Esophagus muscularis mucosa (tissue), 4 donors: ENCODE data around the gene FZD1. TPM values are rescaled to one million over a fixed set of nuclear protein-coding genes. Genes with fewer than 3 reads are reported as not detected.

Experiments
- DNase-seq: peaks from one replicate; pipeline ENCODE4 v3.0.0-alpha.2; 2017; ENCODE audit errors: extremely low spot score
- H3K27ac ChIP-seq, 4 donors: fragments of 200-600 bp; sonication (generic); replicated peaks in 1 of 4; 1 replicate in 3 of 4; 2 replicates in 1 of 4; pipeline ENCODE4 v1.5.1; 2016 to 2019; ENCODE audit warnings: mild to moderate bottlenecking in 1 of 4
- H3K27me3 ChIP-seq, 4 donors: fragments of 200-600 bp; sonication (generic); one replicate each; pipeline versions ENCODE4 v1.5.1 to v1.6.0; 2016 to 2019
- H3K36me3 ChIP-seq, 4 donors: fragments of 200-600 bp; sonication (generic); one replicate each; pipeline ENCODE4 v1.5.1; 2016 to 2019
- H3K4me1 ChIP-seq, 4 donors: fragments of 200-600 bp; sonication (generic); one replicate each; pipeline ENCODE4 v1.5.1; 2016 to 2019
- H3K4me3 ChIP-seq, 4 donors: fragments of 200-600 bp; sonication (generic); 1 replicate in 2 of 4; 2 replicates in 2 of 4; pipeline ENCODE4 v1.5.1; 2016 to 2019; ENCODE audit warnings: mild to moderate bottlenecking in 4 of 4, moderate library complexity in 1 of 4
- H3K9me3 ChIP-seq, 4 donors: fragments of 200-600 bp; sonication (generic); 1 replicate in 3 of 4; 2 replicates in 1 of 4; pipeline ENCODE4 v1.5.1; 2016 to 2019
- EP300 ChIP-seq: sonication (generic); formaldehyde crosslinking; IDR thresholded peaks from one replicate; pipeline ENCODE4 v1.6.1; 2017; ENCODE audit warnings: antibody characterized with exemption
- POLR2A ChIP-seq: fragments of 450-650 bp; IDR thresholded peaks from one replicate; pipeline ENCODE4 v1.6.1; 2017; ENCODE audit warnings: antibody characterized with exemption, moderate library complexity, mild to moderate bottlenecking, low read depth
- POLR2AphosphoS5 ChIP-seq, 2 donors: sonication (generic); formaldehyde crosslinking; IDR thresholded peaks; one replicate each; pipeline ENCODE4 v1.6.1; 2017; ENCODE audit warnings: antibody characterized with exemption in 2 of 2
- WGBS: methylation state at CpG from one replicate; pipeline ENCODE4 v1.1.5; 2018; 5-methylcytosine and 5-hydroxymethylcytosine counted together
- intact Hi-C: fragments of 100-400 bp; cut with DNase I; formaldehyde crosslinking; loops from one replicate; pipeline ENCODE4 v1.15.1; 2023
- total RNA-seq, 4 donors: library from RNA; depleted of rRNA; stranded (reverse); fragments of >200 nt; gene quantifications; one replicate each; pipeline versions ENCODE4 v1.1.0 to v1.2.1, GENCODE V29; 2016
- TF ChIP-seq, protein P1 (sequence below), 3 experiments: fragments of 200-600 bp in 2 of 3; fragments of 450-650 bp in 1 of 3; sonication (generic) in 2 of 3; IDR thresholded peaks; one replicate each; pipeline ENCODE4 v1.5.1; 2017 to 2019; ENCODE audit warnings: antibody characterized with exemption in 3 of 3, mild to moderate bottlenecking in 2 of 3, moderate library complexity in 1 of 3

FZD1 gene
- total RNA-seq, 4 donors from 2014 or later = 12.0 to 22.2 (median 17.4) TPM

DNA sequence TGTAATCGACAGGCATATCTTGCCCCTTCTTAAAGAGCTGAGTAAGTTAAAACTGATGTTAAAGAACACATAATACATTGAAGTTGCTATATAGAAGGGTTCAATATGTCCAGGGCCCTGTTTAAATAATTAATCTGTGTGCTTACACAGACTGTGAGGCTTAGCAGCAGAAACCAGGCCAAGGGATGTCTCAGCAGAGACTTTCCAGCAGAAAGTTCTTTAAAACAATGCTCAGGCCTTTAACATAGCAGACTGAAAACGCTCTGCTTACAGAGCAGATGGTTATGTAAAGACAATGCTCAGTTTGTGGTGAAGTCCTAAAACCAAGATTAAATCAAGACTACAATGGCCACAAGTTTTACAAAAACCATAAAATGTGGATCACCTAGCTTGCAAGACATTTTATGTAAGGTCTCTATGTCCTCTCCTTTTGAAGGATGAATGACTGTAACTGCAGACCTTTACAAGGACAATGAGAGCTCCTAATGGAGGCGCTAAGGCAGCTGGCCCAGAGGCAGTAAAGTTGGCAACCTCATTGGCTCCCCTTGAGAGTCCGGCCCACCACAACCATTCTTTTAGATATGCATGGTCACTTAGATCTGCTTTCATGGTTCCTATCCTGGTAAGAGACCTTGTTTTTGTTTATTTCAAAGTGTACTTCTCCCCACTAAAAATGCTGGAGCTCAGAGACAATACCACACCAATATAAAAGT, 56.3 kb downstream of the FZD1 start:
- intact Hi-C loops = no loop called here
- Histone ChIP-seq H3K9me3 (no peaks in the 10 kb centered on the region), H3K27me3 (no peaks in the 10 kb centered on the region), H3K36me3 (no peaks in the 10 kb centered on the region), H3K27ac (no peak overlapping the region), H3K4me3 (no peak overlapping the region), H3K4me1 (peaks cover 0 to 7% (median 0%) of the 10 kb centered on the region in 4 donors)
- WGBS = 70% methylated on average over 4 of the region's 4 CpGs
- no peak for TF ChIP-seq EP300
- no peak for TF ChIP-seq POLR2AphosphoS5 (IDR thresholded peaks at IDR 0.05)
- TF ChIP-seq POLR2A = no peak
- TF ChIP-seq, protein P1, sequence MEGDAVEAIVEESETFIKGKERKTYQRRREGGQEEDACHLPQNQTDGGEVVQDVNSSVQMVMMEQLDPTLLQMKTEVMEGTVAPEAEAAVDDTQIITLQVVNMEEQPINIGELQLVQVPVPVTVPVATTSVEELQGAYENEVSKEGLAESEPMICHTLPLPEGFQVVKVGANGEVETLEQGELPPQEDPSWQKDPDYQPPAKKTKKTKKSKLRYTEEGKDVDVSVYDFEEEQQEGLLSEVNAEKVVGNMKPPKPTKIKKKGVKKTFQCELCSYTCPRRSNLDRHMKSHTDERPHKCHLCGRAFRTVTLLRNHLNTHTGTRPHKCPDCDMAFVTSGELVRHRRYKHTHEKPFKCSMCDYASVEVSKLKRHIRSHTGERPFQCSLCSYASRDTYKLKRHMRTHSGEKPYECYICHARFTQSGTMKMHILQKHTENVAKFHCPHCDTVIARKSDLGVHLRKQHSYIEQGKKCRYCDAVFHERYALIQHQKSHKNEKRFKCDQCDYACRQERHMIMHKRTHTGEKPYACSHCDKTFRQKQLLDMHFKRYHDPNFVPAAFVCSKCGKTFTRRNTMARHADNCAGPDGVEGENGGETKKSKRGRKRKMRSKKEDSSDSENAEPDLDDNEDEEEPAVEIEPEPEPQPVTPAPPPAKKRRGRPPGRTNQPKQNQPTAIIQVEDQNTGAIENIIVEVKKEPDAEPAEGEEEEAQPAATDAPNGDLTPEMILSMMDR (IDR thresholded peaks at IDR 0.05) = no peak
- no peak for DNase-seq
